Measurements from ENCODE around the gene AMIGO1. TPM values are rescaled to one million over a fixed set of nuclear protein-coding genes. Genes with fewer than 3 reads are reported as not detected.

The AMIGO1 gene
- total RNA-seq, 2 donors from 2014 or later, result 2.6 to 8.6 TPM

- no peaks in the 10 kb centered on the region for H3K9me3 ChIP-seq
- no peaks in the 10 kb centered on the region for H3K27me3 ChIP-seq
- no peak for DNase-seq
- no peak overlapping the region for H3K27ac ChIP-seq
- TF ChIP-seq CTCF (IDR thresholded peaks at IDR 0.05), result no peak
- no peak for TF ChIP-seq POLR2A (IDR thresholded peaks at IDR 0.05)
- intact Hi-C loops (cut with DNase I), result no loop called here
- no peak overlapping the region for H3K4me3 ChIP-seq
- H3K4me1 ChIP-seq, result peaks cover 15% of the 10 kb centered on the region
- H3K36me3 ChIP-seq (replicated peaks in 1 of 2; ENCODE audit: insufficient read depth in 1 of 2, low read depth in 2 of 2), result no peaks in the 10 kb centered on the region
- ATAC-seq, result no peak
Observed at GRCh38 chr1:109482242-109482641, 27.3 kb downstream of the AMIGO1 start.

GRCh38 chr1:109481646-109482045 is 27.9 kb downstream of the AMIGO1 start:
- TF ChIP-seq POLR2A (IDR thresholded peaks at IDR 0.05) (no peak), CTCF (IDR thresholded peaks at IDR 0.05) (no peak)
- ATAC-seq, result no peak
- Histone ChIP-seq H3K4me3 (no peak overlapping the region), H3K36me3 (replicated peaks in 1 of 2; ENCODE audit: insufficient read depth in 1 of 2, low read depth in 2 of 2) (no peaks in the 10 kb centered on the region), H3K9me3 (no peaks in the 10 kb centered on the region), H3K27ac (no peak overlapping the region), H3K27me3 (no peaks in the 10 kb centered on the region), H3K4me1 (peaks cover 15% of the 10 kb centered on the region)
- intact Hi-C loops (cut with DNase I), result no loop called here
- WGBS, 2 donors, result 82 to 89% methylated on average over 2 of the region's 2 CpGs
- DNase-seq, result no peak

GRCh38 chr1:109479901-109480300 is 29.6 kb downstream of the AMIGO1 start:
- intact Hi-C loops (cut with DNase I), result no loop called here
- DNase-seq (no peak), ATAC-seq (no peak)
- Histone ChIP-seq H3K4me3 (no peak overlapping the region), H3K4me1 (peaks cover 14% of the 10 kb centered on the region), H3K27me3 (no peaks in the 10 kb centered on the region), H3K9me3 (no peaks in the 10 kb centered on the region), H3K36me3 (replicated peaks in 1 of 2; ENCODE audit: insufficient read depth in 1 of 2, low read depth in 2 of 2) (no peaks in the 10 kb centered on the region), H3K27ac (no peak overlapping the region)
- TF ChIP-seq POLR2A (IDR thresholded peaks at IDR 0.05), result no peak
- no peak for TF ChIP-seq CTCF (IDR thresholded peaks at IDR 0.05)
- 87 to 94% methylated on average over 3 of the region's 3 CpGs for WGBS, 2 donors

DNA sequence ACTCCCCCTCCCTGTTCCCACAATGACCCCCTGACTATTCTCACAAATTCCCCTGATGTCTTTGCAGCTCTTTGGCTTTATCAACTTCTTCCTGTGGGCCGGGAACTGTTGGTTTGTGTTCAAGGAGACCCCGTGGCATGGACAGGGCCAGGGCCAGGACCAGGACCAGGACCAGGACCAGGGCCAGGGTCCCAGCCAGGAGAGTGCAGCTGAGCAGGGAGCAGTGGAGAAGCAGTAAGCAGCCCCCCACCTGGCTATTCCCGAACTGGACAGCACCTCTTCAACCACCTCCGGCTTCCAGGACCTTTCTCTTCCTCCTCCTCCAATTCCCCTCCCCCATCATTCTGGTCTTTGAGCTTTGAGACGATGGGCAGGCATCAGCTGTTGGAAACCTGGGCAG is 30.2 kb downstream of the AMIGO1 start:
- ATAC-seq (no peak), DNase-seq (no peak)
- Histone ChIP-seq H3K4me3 (no peak overlapping the region), H3K4me1 (peaks cover 8% of the 10 kb centered on the region), H3K36me3 (replicated peaks in 1 of 2; ENCODE audit: insufficient read depth in 1 of 2, low read depth in 2 of 2) (no peaks in the 10 kb centered on the region), H3K27ac (no peak overlapping the region), H3K9me3 (no peaks in the 10 kb centered on the region), H3K27me3 (no peaks in the 10 kb centered on the region)
- TF ChIP-seq POLR2A (IDR thresholded peaks at IDR 0.05) (no peak), CTCF (IDR thresholded peaks at IDR 0.05) (no peak)
- WGBS, 2 donors, result 77 to 85% methylated on average over 5 of the region's 5 CpGs
- intact Hi-C loops (cut with DNase I), result no loop called here

DNA sequence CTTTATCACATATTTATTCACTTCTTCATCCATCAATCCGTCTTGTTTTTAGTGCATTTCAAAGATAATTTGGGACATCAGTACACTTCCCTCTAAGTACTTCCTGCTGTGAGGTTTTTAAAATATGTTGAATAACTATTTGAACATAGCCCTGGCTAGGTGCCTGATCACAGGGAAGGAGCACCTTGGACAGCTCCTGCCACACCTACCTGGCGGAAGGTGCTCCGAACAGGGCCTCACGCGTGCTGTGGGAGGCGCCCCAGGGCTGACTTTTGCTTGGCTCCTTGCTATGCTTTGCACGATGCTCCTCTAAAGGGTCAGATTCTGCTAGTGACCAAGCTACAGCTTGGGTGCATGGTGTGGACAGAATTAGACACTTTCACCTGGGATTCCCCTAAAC is 30.7 kb downstream of the AMIGO1 start:
- DNase-seq (peak in 3 of 4 donors; percentile 49 to 55 (median 54)), ATAC-seq (no peak)
- H3K9me3 ChIP-seq, result no peaks in the 10 kb centered on the region
- H3K4me1 ChIP-seq, result peaks cover 6% of the 10 kb centered on the region
- H3K4me3 ChIP-seq, result no peak overlapping the region
- no peaks in the 10 kb centered on the region for H3K36me3 ChIP-seq (replicated peaks in 1 of 2; ENCODE audit: insufficient read depth in 1 of 2, low read depth in 2 of 2)
- H3K27me3 ChIP-seq, result no peaks in the 10 kb centered on the region
- H3K27ac ChIP-seq, result no peak overlapping the region
- TF ChIP-seq POLR2A (IDR thresholded peaks at IDR 0.05) (no peak), CTCF (IDR thresholded peaks at IDR 0.05) (no peak)
- WGBS, 2 donors, result 25 to 28% methylated on average over 5 to 7 of the region's 7 CpGs
- intact Hi-C loops (cut with DNase I), result no loop called here

Measured in body of pancreas (tissue), 4 donors.